Effector memory CD8-positive, alpha-beta T cell (primary cell): ENCODE measurements around the gene KIF22.
"Not testable (repeated sequence)": the region's sequence is repeated elsewhere in the genome, so short reads cannot be mapped to it uniquely, and the experiment has no call there.

Source experiments
- ATAC-seq: fragments of 150-1000 bp; cut with Tn5 transposase; replicated peaks from 2 replicates; pipeline ENCODE4 v1.10.0; 2021; ENCODE audit warnings: mild to moderate bottlenecking, moderate library complexity
- DNase-seq, 3 experiments: peaks; one replicate each; pipeline ENCODE4 v3.0.0; 2021
- H3K27ac Mint-ChIP-seq, 2 donors: one replicate each; pipeline ENCODE4 v1.8.0; 2022; ENCODE audit warnings: mild to moderate bottlenecking in 2 of 2, mixed read lengths in 2 of 2, moderate library complexity in 2 of 2
- H3K27me3 Mint-ChIP-seq, 2 donors: one replicate each; pipeline ENCODE4 v1.8.0; 2022; ENCODE audit warnings: mixed read lengths in 2 of 2
- H3K36me3 Mint-ChIP-seq: one replicate; pipeline ENCODE4 v1.8.0; 2022; ENCODE audit warnings: mild to moderate bottlenecking, moderate library complexity, mixed read lengths; ENCODE audit not compliant: insufficient read depth
- H3K4me1 Mint-ChIP-seq, 2 donors: one replicate each; pipeline ENCODE4 v1.8.0; 2022; ENCODE audit warnings: low read depth in 2 of 2, mixed read lengths in 2 of 2
- H3K4me3 Mint-ChIP-seq, 2 donors: one replicate each; pipeline ENCODE4 v1.8.0; 2022; ENCODE audit warnings: mild to moderate bottlenecking in 2 of 2, mixed read lengths in 2 of 2, moderate library complexity in 2 of 2
- H3K9me3 Mint-ChIP-seq, 2 donors: one replicate each; pipeline ENCODE4 v1.8.0; 2022; ENCODE audit warnings: mixed read lengths in 2 of 2

Gene KIF22

DNA sequence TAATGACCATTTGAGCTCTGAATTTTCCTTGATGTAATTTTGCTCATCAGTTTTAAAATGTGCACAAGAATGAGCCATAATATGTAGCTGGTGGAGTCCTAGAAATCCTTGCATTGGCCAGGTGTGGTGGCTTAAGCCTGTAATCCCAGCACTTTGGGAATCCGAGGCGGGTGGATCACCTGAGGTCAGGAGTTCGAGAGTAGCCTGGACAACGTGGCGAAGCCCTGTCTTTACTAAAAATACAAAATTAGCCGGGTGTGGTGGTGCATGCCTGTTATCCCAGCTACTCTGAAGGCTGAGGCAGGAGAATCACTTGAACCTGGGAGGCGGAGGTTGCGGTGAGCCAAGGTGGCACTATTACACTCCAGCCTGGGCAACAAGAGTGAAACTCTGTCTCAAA is 33.5 kb upstream of the KIF22 start:
- ATAC-seq, H3K36me3 Mint-ChIP-seq, H3K4me3 Mint-ChIP-seq, H3K4me1 Mint-ChIP-seq, DNase-seq, H3K27me3 Mint-ChIP-seq, H3K9me3 Mint-ChIP-seq: not testable (repeated sequence)
- peak overlapping the region in 1 of 2 donors; percentile 25 for H3K27ac Mint-ChIP-seq

DNA sequence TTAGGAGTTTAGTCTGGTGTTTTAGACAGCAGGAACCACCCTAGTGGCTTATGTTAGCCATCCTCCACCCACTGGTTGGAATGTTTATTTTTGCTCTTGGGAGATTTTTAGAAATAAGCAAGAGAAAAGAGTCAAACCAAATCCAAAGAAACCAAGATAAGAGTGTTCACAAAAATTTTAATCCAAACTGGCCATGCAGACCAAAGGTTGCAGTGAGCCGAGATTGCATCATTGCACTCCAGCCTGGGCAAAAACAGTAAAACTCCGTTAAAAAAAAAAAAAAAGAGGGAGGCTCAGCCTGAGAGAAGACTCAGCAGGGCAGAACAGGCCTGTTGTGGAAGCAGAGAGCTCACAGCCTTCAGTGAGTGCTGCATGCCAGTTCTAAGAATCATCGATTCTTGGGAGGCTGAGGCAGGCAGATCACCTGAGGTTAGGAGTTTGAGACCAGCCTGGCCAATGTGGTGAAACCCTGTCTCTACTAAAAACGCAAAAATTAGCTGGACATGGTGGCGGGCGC is 32.5 kb upstream of the KIF22 start:
- H3K27me3 Mint-ChIP-seq = no peaks in the 10 kb centered on the region
- peaks cover 5 to 8% of the 10 kb centered on the region in 2 donors for H3K4me1 Mint-ChIP-seq
- no peaks in the 10 kb centered on the region for H3K9me3 Mint-ChIP-seq
- ATAC-seq (no peak), DNase-seq (no peak)
- H3K4me3 Mint-ChIP-seq = no peak overlapping the region
- H3K36me3 Mint-ChIP-seq = peaks cover 3% of the 10 kb centered on the region
- no peak overlapping the region for H3K27ac Mint-ChIP-seq

DNA sequence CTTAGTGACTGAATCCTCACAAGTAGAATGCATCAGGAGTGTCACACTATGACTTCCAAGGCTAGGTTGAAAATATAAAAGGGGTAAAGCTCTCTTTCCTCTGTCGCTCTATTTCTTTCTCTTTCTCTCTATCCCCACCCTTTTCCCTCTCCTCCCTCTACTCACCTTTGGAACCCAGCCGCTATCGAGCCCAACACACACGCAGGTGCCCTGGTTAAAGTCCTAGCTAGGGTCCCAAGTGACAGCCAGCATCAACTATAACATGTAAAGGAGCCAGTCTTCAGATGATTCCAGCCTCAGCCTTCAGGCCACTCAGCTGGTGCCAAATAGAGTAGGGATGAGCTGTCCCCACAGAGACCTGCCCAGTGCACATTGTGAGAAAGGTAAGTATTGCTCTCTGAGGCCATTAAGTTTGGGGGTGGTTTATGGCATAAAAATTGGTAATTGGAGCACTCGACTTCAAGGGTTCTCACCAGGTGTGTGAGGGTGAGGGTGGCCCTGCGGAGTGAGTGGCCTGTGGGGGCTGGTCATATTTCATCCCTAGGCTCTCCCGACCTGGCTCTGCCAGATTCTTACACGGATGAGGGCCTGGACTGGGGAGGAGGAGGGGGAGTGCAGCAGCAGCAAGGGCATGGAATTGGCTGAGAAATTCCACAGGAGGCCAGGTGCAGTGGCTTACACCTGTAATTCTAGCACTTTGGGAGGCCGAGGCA is 29.8 kb upstream of the KIF22 start:
- H3K27ac Mint-ChIP-seq = peak overlapping the region; percentile 15 to 76
- DNase-seq (no peak), ATAC-seq (no peak)
- H3K27me3 Mint-ChIP-seq = no peaks in the 10 kb centered on the region
- H3K9me3 Mint-ChIP-seq = no peaks in the 10 kb centered on the region
- peaks cover 0 to 4% of the 10 kb centered on the region in 2 donors for H3K4me1 Mint-ChIP-seq
- no peak overlapping the region for H3K4me3 Mint-ChIP-seq
- H3K36me3 Mint-ChIP-seq = no peaks in the 10 kb centered on the region

DNA sequence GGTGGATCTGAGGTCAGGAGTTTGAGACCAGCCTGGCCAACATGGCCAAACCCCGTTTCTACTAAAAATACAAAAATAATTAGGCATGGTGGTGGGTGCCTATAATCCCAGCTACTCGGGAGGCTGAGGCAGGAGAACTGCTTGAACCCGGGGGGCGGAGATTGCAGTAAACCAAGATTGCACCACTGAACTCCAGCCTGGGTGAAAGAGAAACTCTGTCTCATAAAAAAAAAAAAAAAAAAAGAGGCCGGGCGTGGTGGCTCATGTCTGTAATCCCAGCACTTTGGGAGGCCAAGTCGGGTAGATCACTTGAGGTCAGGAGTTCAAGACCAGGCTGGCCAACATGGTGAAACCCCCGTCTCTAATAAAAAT is 29.3 kb upstream of the KIF22 start:
- peak overlapping the region in 1 of 2 donors; percentile 76 for H3K27ac Mint-ChIP-seq
- not testable (repeated sequence) for H3K4me3 Mint-ChIP-seq, DNase-seq, H3K27me3 Mint-ChIP-seq, H3K9me3 Mint-ChIP-seq, ATAC-seq, H3K36me3 Mint-ChIP-seq, H3K4me1 Mint-ChIP-seq

DNA sequence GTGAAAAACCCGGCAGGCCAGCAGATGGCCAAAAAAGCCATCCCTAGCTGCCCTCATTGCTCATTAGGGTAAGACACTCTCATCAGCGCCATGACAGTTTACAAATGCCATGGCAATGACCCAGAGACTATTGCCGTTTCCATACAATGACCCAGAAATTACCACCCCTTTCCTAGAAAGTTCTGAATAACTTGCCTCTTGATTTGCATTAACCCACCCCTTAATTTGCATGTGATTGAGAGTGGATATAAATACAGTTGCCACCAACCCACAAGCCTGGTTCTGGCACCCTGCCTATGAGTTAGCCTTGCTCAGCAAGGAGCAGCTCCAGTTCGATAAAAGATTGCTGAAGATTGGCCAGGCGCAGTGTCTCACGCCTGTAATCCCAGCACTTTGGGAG is 28.7 kb upstream of the KIF22 start:
- Mint-ChIP-seq H3K4me3 (no peak overlapping the region), H3K27me3 (no peaks in the 10 kb centered on the region), H3K27ac (no peak overlapping the region), H3K4me1 (peaks cover 0 to 4% of the 10 kb centered on the region in 2 donors), H3K36me3 (no peaks in the 10 kb centered on the region), H3K9me3 (no peaks in the 10 kb centered on the region)
- no peak for DNase-seq
- no peak for ATAC-seq

DNA sequence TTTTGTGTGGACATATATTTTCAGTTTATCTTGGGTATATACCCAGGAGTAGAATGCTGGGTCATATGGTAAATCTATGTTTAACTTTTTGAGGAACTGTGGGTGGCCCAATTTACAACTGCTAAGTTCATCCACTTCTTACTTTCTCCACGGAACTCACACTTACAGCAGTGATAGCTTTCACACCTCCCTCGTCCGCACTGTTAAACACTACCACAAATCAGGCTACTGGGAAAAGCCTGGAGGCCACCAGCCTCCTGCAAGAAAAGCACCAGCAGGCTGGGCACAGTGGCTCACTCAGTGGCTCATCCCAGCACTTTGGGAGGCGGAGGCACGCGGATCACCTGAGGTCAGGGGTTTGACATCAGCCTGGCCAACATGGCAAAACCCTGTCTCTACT is 27.2 kb upstream of the KIF22 start:
- H3K27me3 Mint-ChIP-seq = no peaks in the 10 kb centered on the region
- DNase-seq (no peak), ATAC-seq (no peak)
- H3K36me3 Mint-ChIP-seq = no peaks in the 10 kb centered on the region
- H3K27ac Mint-ChIP-seq = no peak overlapping the region
- H3K9me3 Mint-ChIP-seq = no peaks in the 10 kb centered on the region
- no peak overlapping the region for H3K4me3 Mint-ChIP-seq
- peaks cover 0 to 4% of the 10 kb centered on the region in 2 donors for H3K4me1 Mint-ChIP-seq

DNA sequence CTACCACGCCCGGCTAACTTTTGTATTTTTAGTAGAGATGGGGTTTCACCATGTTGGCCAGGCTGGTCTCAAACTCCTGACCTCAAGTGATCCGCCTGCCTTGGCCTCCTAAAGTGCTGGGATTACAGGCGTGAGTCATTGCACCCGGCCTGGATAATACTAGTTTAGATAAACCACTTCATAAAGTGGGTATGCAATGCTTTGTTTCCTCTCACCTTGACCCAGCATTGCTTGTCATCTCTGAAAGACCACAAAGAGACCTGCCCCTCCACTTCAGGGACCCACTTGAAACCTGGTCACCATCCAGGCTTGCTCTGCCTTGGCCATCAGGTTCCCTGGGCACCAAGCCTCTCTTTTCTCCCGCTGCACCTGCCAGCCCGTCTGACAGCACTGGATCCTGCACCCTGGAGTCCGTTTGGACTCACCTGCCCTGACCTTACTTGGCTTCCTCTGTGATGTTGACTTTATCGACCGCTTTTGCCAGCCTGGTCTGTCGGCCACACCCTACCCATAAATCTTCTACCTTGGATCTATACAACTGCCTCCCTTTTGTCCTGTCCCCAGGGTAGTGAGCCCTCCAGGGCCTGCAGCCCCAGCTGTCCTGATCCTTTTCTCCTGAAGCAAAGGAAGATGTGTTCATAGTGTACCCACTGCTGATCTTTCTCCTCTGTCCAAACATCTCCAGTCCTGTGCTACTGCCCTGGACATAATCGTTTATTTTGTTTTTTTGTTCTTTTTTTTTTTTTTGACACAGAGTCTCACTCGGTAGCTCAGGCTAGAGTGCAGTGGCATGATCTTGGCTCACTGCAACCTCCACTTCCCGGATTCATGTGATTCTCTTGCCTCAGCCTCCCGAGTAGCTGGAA is 25.2 kb upstream of the KIF22 start:
- no peak for ATAC-seq
- Mint-ChIP-seq H3K9me3 (no peaks in the 10 kb centered on the region), H3K36me3 (no peaks in the 10 kb centered on the region), H3K27ac (no peak overlapping the region), H3K4me3 (no peak overlapping the region), H3K27me3 (no peaks in the 10 kb centered on the region), H3K4me1 (peaks cover 0 to 3% of the 10 kb centered on the region in 2 donors)
- DNase-seq = no peak

DNA sequence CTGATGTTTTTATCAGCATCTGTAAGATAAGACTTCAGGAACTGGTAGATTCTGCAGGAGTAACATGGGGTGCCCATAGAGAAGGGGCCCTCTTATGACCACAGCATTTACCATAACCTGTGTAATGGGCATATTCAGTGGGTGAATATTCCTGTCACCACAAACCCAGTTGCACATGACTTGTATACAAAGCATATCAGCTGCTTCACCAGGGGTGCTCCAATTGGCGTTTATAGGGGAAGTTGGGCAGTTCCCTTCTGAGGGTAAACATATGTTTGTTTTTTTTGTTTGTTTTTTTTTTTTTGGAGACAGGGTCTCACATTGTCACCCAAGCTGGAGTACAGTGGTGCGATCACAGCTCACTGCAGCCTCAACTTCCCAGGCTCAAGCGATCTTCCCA is 24.0 kb upstream of the KIF22 start:
- no peaks in the 10 kb centered on the region for H3K27me3 Mint-ChIP-seq
- H3K27ac Mint-ChIP-seq = no peak overlapping the region
- peaks cover 0 to 3% of the 10 kb centered on the region in 2 donors for H3K4me1 Mint-ChIP-seq

DNA sequence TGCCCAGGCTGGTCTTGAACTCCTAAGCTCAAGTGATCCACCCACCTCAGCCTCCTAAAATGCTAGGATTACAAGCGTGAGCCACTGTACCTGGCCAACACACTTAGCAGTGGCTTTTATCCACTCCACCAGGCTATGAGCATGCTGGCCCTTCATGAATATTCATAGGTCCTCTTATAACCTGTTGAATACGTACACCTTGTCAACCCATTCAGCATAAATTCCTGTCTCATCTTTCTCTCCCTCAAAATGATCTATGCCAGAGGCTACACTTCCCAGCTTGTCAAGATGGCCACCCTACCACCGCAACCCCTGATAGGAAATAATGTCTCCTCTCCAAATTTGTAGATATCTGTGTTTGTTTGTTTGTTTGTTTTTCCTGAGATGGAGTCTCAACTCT is 23.5 kb upstream of the KIF22 start:
- Mint-ChIP-seq H3K4me3 (no peak overlapping the region), H3K27me3 (no peaks in the 10 kb centered on the region), H3K4me1 (peaks cover 0 to 3% of the 10 kb centered on the region in 2 donors), H3K27ac (no peak overlapping the region), H3K36me3 (no peaks in the 10 kb centered on the region), H3K9me3 (no peaks in the 10 kb centered on the region)
- DNase-seq (no peak), ATAC-seq (no peak)

More for the DNA sequence above, 24.0 kb upstream of the KIF22 start:
- no peaks in the 10 kb centered on the region for H3K9me3 Mint-ChIP-seq
- ATAC-seq (no peak), DNase-seq (no peak)
- no peak overlapping the region for H3K4me3 Mint-ChIP-seq
- H3K36me3 Mint-ChIP-seq = no peaks in the 10 kb centered on the region

DNA sequence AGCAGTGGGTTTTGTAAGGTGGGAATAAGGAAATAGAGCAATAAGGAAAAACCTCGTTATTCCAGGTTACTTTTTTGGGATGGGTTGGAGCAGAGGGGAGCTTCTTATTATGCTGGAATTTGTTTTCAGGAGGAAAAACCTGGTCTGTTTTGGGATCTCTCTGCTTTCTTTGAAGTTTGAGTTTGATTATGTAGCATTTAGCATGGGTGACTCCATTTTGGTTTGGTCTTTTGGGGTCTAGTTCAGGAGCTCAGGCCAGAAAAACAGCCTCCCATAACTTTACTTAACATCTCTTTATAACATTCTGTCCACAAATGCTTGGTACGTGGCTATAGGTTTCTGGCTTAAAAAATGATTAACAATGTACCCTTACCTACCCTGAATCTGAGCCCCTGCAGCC is 21.0 kb upstream of the KIF22 start:
- Mint-ChIP-seq H3K4me3 (no peak overlapping the region), H3K9me3 (no peaks in the 10 kb centered on the region), H3K4me1 (peaks cover 0 to 3% of the 10 kb centered on the region in 2 donors), H3K27me3 (no peaks in the 10 kb centered on the region), H3K27ac (no peak overlapping the region), H3K36me3 (no peaks in the 10 kb centered on the region)
- DNase-seq (no peak), ATAC-seq (no peak)

DNA sequence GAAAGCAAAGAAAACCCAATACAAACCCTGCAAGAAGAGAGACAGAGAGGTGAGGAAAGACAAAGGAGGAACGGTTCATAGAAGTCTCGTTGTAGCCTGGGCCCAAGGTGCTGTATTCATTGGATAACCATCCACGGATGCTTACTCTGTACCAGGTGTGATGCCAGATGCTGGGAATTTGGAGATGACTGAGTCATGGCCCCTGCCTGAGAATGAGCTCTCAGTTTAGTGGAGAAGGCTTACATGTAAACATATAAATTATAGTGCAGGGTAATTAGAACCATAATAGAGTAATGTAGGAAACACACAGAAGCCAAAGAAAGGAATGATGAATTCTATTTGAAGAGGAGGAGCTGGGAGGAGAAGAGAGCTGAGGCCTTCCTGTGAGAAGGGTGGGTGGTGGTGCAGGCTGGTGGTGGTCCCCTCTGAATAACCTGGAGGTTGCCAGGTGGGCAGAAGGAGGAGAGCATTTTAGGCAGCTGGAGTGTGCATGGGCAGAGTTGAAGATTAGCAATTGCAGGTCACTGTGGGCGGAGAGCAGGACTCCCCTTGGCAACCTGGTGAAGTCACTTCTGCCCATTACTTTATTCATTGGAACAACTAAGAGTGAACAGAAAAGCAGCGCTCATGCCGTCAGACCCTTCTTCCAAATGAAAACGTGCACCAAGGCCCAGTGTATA is 20.2 kb upstream of the KIF22 start:
- no peaks in the 10 kb centered on the region for H3K36me3 Mint-ChIP-seq
- no peaks in the 10 kb centered on the region for H3K27me3 Mint-ChIP-seq
- ATAC-seq (no peak), DNase-seq (no peak)
- no peak overlapping the region for H3K27ac Mint-ChIP-seq
- H3K4me1 Mint-ChIP-seq = peaks cover 0 to 4% of the 10 kb centered on the region in 2 donors
- H3K9me3 Mint-ChIP-seq = no peaks in the 10 kb centered on the region
- H3K4me3 Mint-ChIP-seq = no peak overlapping the region

DNA sequence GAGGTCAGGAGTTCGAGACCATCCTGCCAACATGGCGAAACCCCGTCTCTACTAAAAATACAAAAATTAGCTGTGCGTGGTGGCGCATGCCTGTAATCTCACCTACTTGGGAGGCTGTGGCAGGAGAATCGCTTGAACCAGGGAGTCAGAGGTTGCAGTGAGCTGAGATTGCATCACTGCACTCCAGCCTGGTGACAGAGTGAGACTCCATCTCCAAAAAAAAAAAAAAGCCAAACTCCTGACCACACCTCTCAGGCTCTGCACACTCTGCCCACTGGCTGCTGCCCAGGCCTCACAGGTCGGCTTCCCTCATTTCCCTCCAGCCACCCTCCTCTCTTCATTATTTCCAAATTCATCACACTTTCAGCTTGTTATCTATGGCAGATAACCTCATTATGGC is 18.2 kb upstream of the KIF22 start:
- not testable (repeated sequence) for H3K36me3 Mint-ChIP-seq, H3K27ac Mint-ChIP-seq, H3K4me3 Mint-ChIP-seq, ATAC-seq, H3K27me3 Mint-ChIP-seq, DNase-seq, H3K4me1 Mint-ChIP-seq, H3K9me3 Mint-ChIP-seq

DNA sequence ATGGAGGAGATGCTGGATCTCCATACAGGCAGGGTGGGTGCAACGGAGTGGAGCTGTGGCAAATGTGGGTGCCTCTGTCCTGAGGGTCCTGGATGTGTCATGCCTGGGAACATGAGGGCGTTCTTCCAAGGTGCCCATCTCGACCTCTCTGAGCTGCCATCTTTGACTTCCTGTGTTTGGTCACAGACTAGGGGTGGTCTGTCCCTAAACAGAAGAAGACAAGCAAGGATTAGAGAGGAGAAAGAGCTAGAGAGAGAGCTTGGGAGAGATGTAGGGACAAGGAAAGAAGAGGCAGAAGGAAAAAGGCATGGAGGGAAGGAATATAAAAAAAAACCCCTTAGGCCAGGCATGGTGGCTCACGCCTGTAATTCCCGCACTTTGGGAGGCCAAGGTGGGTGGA is 15.8 kb upstream of the KIF22 start:
- Mint-ChIP-seq H3K4me3 (no peak overlapping the region), H3K36me3 (no peaks in the 10 kb centered on the region), H3K27me3 (no peaks in the 10 kb centered on the region), H3K9me3 (no peaks in the 10 kb centered on the region), H3K4me1 (peaks cover 0 to 6% of the 10 kb centered on the region in 2 donors), H3K27ac (no peak overlapping the region)
- DNase-seq (no peak), ATAC-seq (no peak)
